Brain pericyte (primary cell): ENCODE results near the gene VAV2.

Experiments used
- DNase-seq: peaks from one replicate; pipeline ENCODE4 v3.0.0-alpha.2; 2012; ENCODE audit warnings: low read depth, low spot score

Gene VAV2

GRCh38 chr9:133728856-133729616 is 263.1 kb downstream of the VAV2 start:
- DNase-seq = no peak

- no peak for DNase-seq
These were observed 264.2 kb downstream of the VAV2 start for GRCh38 chr9:133727876-133728441.

- no peak for DNase-seq
These were observed 264.7 kb downstream of the VAV2 start for GRCh38 chr9:133727277-133727875.

- DNase-seq = no peak
These were observed 265.5 kb downstream of the VAV2 start for GRCh38 chr9:133726401-133727276.

GRCh38 chr9:133725886-133726285 is 266.2 kb downstream of the VAV2 start:
- no peak for DNase-seq

GRCh38 chr9:133718563-133719315 is 273.4 kb downstream of the VAV2 start:
- no peak for DNase-seq

- no peak for DNase-seq
These were observed 274.8 kb downstream of the VAV2 start for GRCh38 chr9:133717113-133718031.

- peak; percentile 40 for DNase-seq
These were observed 275.5 kb downstream of the VAV2 start for GRCh38 chr9:133716564-133717112.

GRCh38 chr9:133715866-133716563 is 276.1 kb downstream of the VAV2 start:
- DNase-seq = no peak

- no peak for DNase-seq
These were observed 276.7 kb downstream of the VAV2 start for GRCh38 chr9:133715295-133715865.

GRCh38 chr9:133714606-133715294 is 277.4 kb downstream of the VAV2 start:
- DNase-seq = peak; percentile 83

- no peak for DNase-seq
These were observed 278.1 kb downstream of the VAV2 start for GRCh38 chr9:133713960-133714495.

- no peak for DNase-seq
These were observed 278.8 kb downstream of the VAV2 start for GRCh38 chr9:133713150-133713959.

GRCh38 chr9:133712221-133713100 is 279.7 kb downstream of the VAV2 start:
- no peak for DNase-seq
